GM19452 (cell line): ENCODE data around the gene AIM2.
A peak's percentile ranks its signal among the peaks of the same experiment; 100 is the strongest.
"Not testable (repeated sequence)": the region's sequence is repeated elsewhere in the genome, so short reads cannot be mapped to it uniquely, and the experiment has no call there.

Source experiments
- ATAC-seq: cut with Tn5 transposase; IDR thresholded peaks from one replicate; pipeline ENCODE4 v1.9.1; 2021; ENCODE audit not compliant: unreplicated experiment

AIM2 gene

GRCh38 chr1:159076438-159077119 is at the start of gene AIM2:
Gene AIM2, minus strand, starts transcription at chr1:159076766. Its CDS starts 3,267 bp downstream, at chr1:159073499.
- ATAC-seq: peak; percentile 87

GRCh38 chr1:159123587-159123986 is 47.0 kb upstream of the AIM2 start:
- no peak for ATAC-seq

GRCh38 chr1:159122005-159122621 is 45.5 kb upstream of the AIM2 start:
- peak; percentile 88 for ATAC-seq

- ATAC-seq: peak; percentile 65
These were observed 45.0 kb upstream of the AIM2 start for GRCh38 chr1:159121526-159121925.

- ATAC-seq: no peak
These were observed 43.8 kb upstream of the AIM2 start for GRCh38 chr1:159120317-159120716.

- ATAC-seq: no peak
These were observed 37.2 kb upstream of the AIM2 start for GRCh38 chr1:159113596-159114433.

- not testable (repeated sequence) for ATAC-seq
These were observed 26.5 kb upstream of the AIM2 start for GRCh38 chr1:159103021-159103420.

- no peak for ATAC-seq
These were observed 24.0 kb upstream of the AIM2 start for GRCh38 chr1:159100589-159100988.

- ATAC-seq: no peak
These were observed 22.0 kb upstream of the AIM2 start for GRCh38 chr1:159098596-159098995.

GRCh38 chr1:159092036-159092760 is 15.6 kb upstream of the AIM2 start:
- ATAC-seq: no peak

- ATAC-seq: no peak
These were observed 15.1 kb upstream of the AIM2 start for GRCh38 chr1:159091607-159092031.

GRCh38 chr1:159091180-159091560 is 14.6 kb upstream of the AIM2 start:
- no peak for ATAC-seq

- ATAC-seq: no peak
These were observed 14.0 kb upstream of the AIM2 start for GRCh38 chr1:159090286-159091179.

- ATAC-seq: no peak
These were observed 12.7 kb upstream of the AIM2 start for GRCh38 chr1:159089184-159089791.

- ATAC-seq: no peak
These were observed 12.1 kb upstream of the AIM2 start for GRCh38 chr1:159088546-159089183.

GRCh38 chr1:159088050-159088449 is 11.5 kb upstream of the AIM2 start:
- no peak for ATAC-seq

GRCh38 chr1:159084867-159085266 is 8.3 kb upstream of the AIM2 start:
- no peak for ATAC-seq

GRCh38 chr1:159084152-159084551 is 7.6 kb upstream of the AIM2 start:
- ATAC-seq: no peak

GRCh38 chr1:159083013-159083412 is 6.4 kb upstream of the AIM2 start:
- no peak for ATAC-seq
